ENCODE data around the gene CERS6.

CERS6 gene

GRCh38 chr2:168503901-168504300 is 47.8 kb downstream of the CERS6 start:
- ATAC-seq (replicated peaks) = no peak
- Mint-ChIP-seq H3K27me3 (no peaks in the 10 kb centered on the region), H3K27ac (no peak overlapping the region), H3K4me3 (no peak overlapping the region), H3K4me1 (ENCODE audit: low read depth in 2 of 2) (no peaks in the 10 kb centered on the region), H3K9me3 (no peaks in the 10 kb centered on the region), H3K36me3 (ENCODE audit: insufficient read depth) (no peaks in the 10 kb centered on the region)
- DNase-seq = no peak

- H3K27ac Mint-ChIP-seq = no peak overlapping the region
- ATAC-seq (replicated peaks) (no peak), DNase-seq (no peak)
- H3K27me3 Mint-ChIP-seq = no peaks in the 10 kb centered on the region
- H3K36me3 Mint-ChIP-seq (ENCODE audit: insufficient read depth) = no peaks in the 10 kb centered on the region
- no peaks in the 10 kb centered on the region for H3K9me3 Mint-ChIP-seq
- no peak overlapping the region for H3K4me3 Mint-ChIP-seq
- no peaks in the 10 kb centered on the region for H3K4me1 Mint-ChIP-seq (ENCODE audit: low read depth in 2 of 2)
Measured at GRCh38 chr2:168504323-168504722, 48.3 kb downstream of the CERS6 start.

GRCh38 chr2:168510125-168510756 is 54.2 kb downstream of the CERS6 start:
- no peak overlapping the region for H3K4me3 Mint-ChIP-seq
- no peaks in the 10 kb centered on the region for H3K9me3 Mint-ChIP-seq
- ATAC-seq (replicated peaks) = no peak
- no peaks in the 10 kb centered on the region for H3K27me3 Mint-ChIP-seq
- no peak overlapping the region for H3K27ac Mint-ChIP-seq
- H3K36me3 Mint-ChIP-seq (ENCODE audit: insufficient read depth) = no peaks in the 10 kb centered on the region
- peaks cover 0 to 5% of the 10 kb centered on the region in 2 donors for H3K4me1 Mint-ChIP-seq (ENCODE audit: low read depth in 2 of 2)
- DNase-seq = no peak

- Mint-ChIP-seq H3K9me3 (no peaks in the 10 kb centered on the region), H3K27ac (no peak overlapping the region), H3K4me3 (no peak overlapping the region), H3K4me1 (ENCODE audit: low read depth in 2 of 2) (peaks cover 0 to 5% of the 10 kb centered on the region in 2 donors), H3K27me3 (no peaks in the 10 kb centered on the region), H3K36me3 (ENCODE audit: insufficient read depth) (no peaks in the 10 kb centered on the region)
- no peak for ATAC-seq (replicated peaks)
- no peak for DNase-seq
Measured at GRCh38 chr2:168514692-168515091, 58.6 kb downstream of the CERS6 start.

GRCh38 chr2:168515502-168515901 is 59.4 kb downstream of the CERS6 start:
- H3K9me3 Mint-ChIP-seq = no peaks in the 10 kb centered on the region
- no peak for DNase-seq
- H3K4me3 Mint-ChIP-seq = no peak overlapping the region
- no peak for ATAC-seq (replicated peaks)
- H3K27me3 Mint-ChIP-seq = no peaks in the 10 kb centered on the region
- H3K36me3 Mint-ChIP-seq (ENCODE audit: insufficient read depth) = no peaks in the 10 kb centered on the region
- H3K27ac Mint-ChIP-seq = no peak overlapping the region
- peaks cover 0 to 8% of the 10 kb centered on the region in 2 donors for H3K4me1 Mint-ChIP-seq (ENCODE audit: low read depth in 2 of 2)

- Mint-ChIP-seq H3K4me1 (ENCODE audit: low read depth in 2 of 2) (peaks cover 0 to 8% of the 10 kb centered on the region in 2 donors), H3K27ac (no peak overlapping the region), H3K27me3 (no peaks in the 10 kb centered on the region), H3K9me3 (no peaks in the 10 kb centered on the region), H3K4me3 (no peak overlapping the region), H3K36me3 (ENCODE audit: insufficient read depth) (no peaks in the 10 kb centered on the region)
- DNase-seq = no peak
- no peak for ATAC-seq (replicated peaks)
Measured at GRCh38 chr2:168517816-168518215, 61.7 kb downstream of the CERS6 start.

GRCh38 chr2:168518555-168519066 is 62.5 kb downstream of the CERS6 start:
- no peaks in the 10 kb centered on the region for H3K36me3 Mint-ChIP-seq (ENCODE audit: insufficient read depth)
- peaks cover 0 to 8% of the 10 kb centered on the region in 2 donors for H3K4me1 Mint-ChIP-seq (ENCODE audit: low read depth in 2 of 2)
- no peaks in the 10 kb centered on the region for H3K9me3 Mint-ChIP-seq
- H3K4me3 Mint-ChIP-seq = no peak overlapping the region
- H3K27me3 Mint-ChIP-seq = no peaks in the 10 kb centered on the region
- no peak overlapping the region for H3K27ac Mint-ChIP-seq
- ATAC-seq (replicated peaks) = no peak
- no peak for DNase-seq

GRCh38 chr2:168519534-168520308 is 63.6 kb downstream of the CERS6 start:
- no peak overlapping the region for H3K4me3 Mint-ChIP-seq
- H3K36me3 Mint-ChIP-seq (ENCODE audit: insufficient read depth) = no peaks in the 10 kb centered on the region
- DNase-seq (no peak), ATAC-seq (replicated peaks) (no peak)
- no peaks in the 10 kb centered on the region for H3K27me3 Mint-ChIP-seq
- no peaks in the 10 kb centered on the region for H3K9me3 Mint-ChIP-seq
- H3K27ac Mint-ChIP-seq = no peak overlapping the region
- peaks cover 0 to 5% of the 10 kb centered on the region in 2 donors for H3K4me1 Mint-ChIP-seq (ENCODE audit: low read depth in 2 of 2)

- Mint-ChIP-seq H3K27ac (no peak overlapping the region), H3K36me3 (ENCODE audit: insufficient read depth) (no peaks in the 10 kb centered on the region), H3K4me3 (no peak overlapping the region), H3K4me1 (ENCODE audit: low read depth in 2 of 2) (peaks cover 0 to 5% of the 10 kb centered on the region in 2 donors), H3K9me3 (no peaks in the 10 kb centered on the region), H3K27me3 (no peaks in the 10 kb centered on the region)
- ATAC-seq (replicated peaks) (no peak), DNase-seq (no peak)
Measured at GRCh38 chr2:168521053-168521741, 65.1 kb downstream of the CERS6 start.

GRCh38 chr2:168522446-168522845 is 66.4 kb downstream of the CERS6 start:
- Mint-ChIP-seq H3K9me3 (no peaks in the 10 kb centered on the region), H3K27me3 (no peaks in the 10 kb centered on the region), H3K4me3 (no peak overlapping the region), H3K4me1 (ENCODE audit: low read depth in 2 of 2) (peaks cover 0 to 5% of the 10 kb centered on the region in 2 donors), H3K27ac (no peak overlapping the region), H3K36me3 (ENCODE audit: insufficient read depth) (no peaks in the 10 kb centered on the region)
- ATAC-seq (replicated peaks) (no peak), DNase-seq (no peak)

- H3K4me3 Mint-ChIP-seq = no peak overlapping the region
- no peaks in the 10 kb centered on the region for H3K27me3 Mint-ChIP-seq
- no peak overlapping the region for H3K27ac Mint-ChIP-seq
- no peak for DNase-seq
- no peaks in the 10 kb centered on the region for H3K36me3 Mint-ChIP-seq (ENCODE audit: insufficient read depth)
- ATAC-seq (replicated peaks) = no peak
- no peaks in the 10 kb centered on the region for H3K9me3 Mint-ChIP-seq
- peaks cover 0 to 8% of the 10 kb centered on the region in 2 donors for H3K4me1 Mint-ChIP-seq (ENCODE audit: low read depth in 2 of 2)
Measured at GRCh38 chr2:168524005-168524404, 67.9 kb downstream of the CERS6 start.

GRCh38 chr2:168525020-168525419 is 68.9 kb downstream of the CERS6 start:
- DNase-seq (no peak), ATAC-seq (replicated peaks) (no peak)
- Mint-ChIP-seq H3K36me3 (ENCODE audit: insufficient read depth) (peaks cover 3% of the 10 kb centered on the region), H3K27me3 (no peaks in the 10 kb centered on the region), H3K27ac (no peak overlapping the region), H3K4me1 (ENCODE audit: low read depth in 2 of 2) (peaks cover 0 to 10% of the 10 kb centered on the region in 2 donors), H3K9me3 (no peaks in the 10 kb centered on the region), H3K4me3 (no peak overlapping the region)

GRCh38 chr2:168525716-168526446 is 69.8 kb downstream of the CERS6 start:
- H3K36me3 Mint-ChIP-seq (ENCODE audit: insufficient read depth) = peaks cover 3% of the 10 kb centered on the region
- H3K4me3 Mint-ChIP-seq = no peak overlapping the region
- no peaks in the 10 kb centered on the region for H3K27me3 Mint-ChIP-seq
- H3K4me1 Mint-ChIP-seq (ENCODE audit: low read depth in 2 of 2) = peaks cover 0 to 9% of the 10 kb centered on the region in 2 donors
- ATAC-seq (replicated peaks) (no peak), DNase-seq (no peak)
- no peaks in the 10 kb centered on the region for H3K9me3 Mint-ChIP-seq
- H3K27ac Mint-ChIP-seq = no peak overlapping the region
